Right atrium auricular region (tissue), 2 donors: ENCODE results near the gene DPYSL5. TPM values are rescaled to one million over a fixed set of nuclear protein-coding genes. Genes with fewer than 3 reads are reported as not detected.
"Not testable (repeated sequence)": the region's sequence is repeated elsewhere in the genome, so short reads cannot be mapped to it uniquely, and the experiment has no call there.

ENCODE experiments used
- DNase-seq: peaks from one replicate; pipeline ENCODE4 v3.0.0-alpha.2; 2019; ENCODE audit warnings: low spot score
- H3K27ac ChIP-seq, 2 donors: fragments of 200-600 bp; sonication (generic); 1 replicate in 1 of 2; 2 replicates in 1 of 2; pipeline ENCODE4 v1.5.1; 2016 to 2019
- H3K27me3 ChIP-seq, 2 donors: fragments of 200-600 bp; sonication (generic); one replicate each; pipeline versions ENCODE4 v1.5.1 to v1.6.0; 2017 to 2019
- H3K36me3 ChIP-seq: fragments of 200-600 bp; sonication (generic); one replicate; pipeline ENCODE4 v1.5.1; 2016
- H3K4me1 ChIP-seq, 2 donors: fragments of 200-600 bp; sonication (generic); one replicate each; pipeline versions ENCODE4 v1.5.1 to v1.6.0; 2017 to 2019
- H3K4me3 ChIP-seq, 2 donors: fragments of 200-600 bp; sonication (generic); 1 replicate in 1 of 2; 2 replicates in 1 of 2; pipeline ENCODE4 v1.5.1; 2017 to 2019; ENCODE audit warnings: mild to moderate bottlenecking in 1 of 2, moderate library complexity in 1 of 2
- H3K9me3 ChIP-seq, 2 donors: fragments of 200-600 bp; sonication (generic); one replicate each; pipeline ENCODE4 v1.5.1; 2019
- CTCF ChIP-seq, 2 donors: fragments of 200-600 bp; sonication (generic); IDR thresholded peaks; one replicate each; pipeline ENCODE4 v1.5.1; 2019; ENCODE audit warnings: antibody characterized with exemption in 2 of 2
- total RNA-seq, 2 donors: library from RNA; depleted of rRNA; stranded (reverse); fragments of >200 nt; gene quantifications; one replicate each; pipeline ENCODE4 v1.1.0, GENCODE V29; 2016

DPYSL5 gene
- total RNA-seq, 2 donors from 2014 or later: 0.12 TPM; not detected in 1

- H3K27me3 ChIP-seq: no peaks in the 10 kb centered on the region
- H3K9me3 ChIP-seq: no peaks in the 10 kb centered on the region
- no peaks in the 10 kb centered on the region for H3K36me3 ChIP-seq
- no peak for DNase-seq
- H3K27ac ChIP-seq: no peak overlapping the region
- H3K4me3 ChIP-seq: no peak overlapping the region
- no peaks in the 10 kb centered on the region for H3K4me1 ChIP-seq
- no peak for TF ChIP-seq CTCF (IDR thresholded peaks at IDR 0.05)
Measured at GRCh38 chr2:26921323-26921722, 73.4 kb downstream of the DPYSL5 start.

- no peak for DNase-seq
- no peak overlapping the region for H3K4me3 ChIP-seq
- no peaks in the 10 kb centered on the region for H3K4me1 ChIP-seq
- TF ChIP-seq CTCF (IDR thresholded peaks at IDR 0.05): peak; percentile 39 to 69
- no peaks in the 10 kb centered on the region for H3K27me3 ChIP-seq
- H3K27ac ChIP-seq: no peak overlapping the region
- no peaks in the 10 kb centered on the region for H3K36me3 ChIP-seq
- no peaks in the 10 kb centered on the region for H3K9me3 ChIP-seq
Measured at GRCh38 chr2:26922405-26923188, 74.7 kb downstream of the DPYSL5 start.

- not testable (repeated sequence) for H3K4me3 ChIP-seq, H3K4me1 ChIP-seq, H3K9me3 ChIP-seq, H3K27ac ChIP-seq, DNase-seq, H3K36me3 ChIP-seq, H3K27me3 ChIP-seq
Measured at GRCh38 chr2:26923189-26923466, 75.2 kb downstream of the DPYSL5 start.

GRCh38 chr2:26924731-26925099, 76.8 kb downstream of the DPYSL5 start:
- Histone ChIP-seq H3K27me3 (no peaks in the 10 kb centered on the region), H3K27ac (no peak overlapping the region), H3K36me3 (no peaks in the 10 kb centered on the region), H3K4me3 (no peak overlapping the region), H3K9me3 (no peaks in the 10 kb centered on the region), H3K4me1 (no peaks in the 10 kb centered on the region)
- no peak for DNase-seq
- TF ChIP-seq CTCF (IDR thresholded peaks at IDR 0.05): no peak

GRCh38 chr2:26925100-26925791, 77.3 kb downstream of the DPYSL5 start:
- H3K9me3 ChIP-seq: no peaks in the 10 kb centered on the region
- H3K4me1 ChIP-seq: no peaks in the 10 kb centered on the region
- no peaks in the 10 kb centered on the region for H3K36me3 ChIP-seq
- no peak for TF ChIP-seq CTCF (IDR thresholded peaks at IDR 0.05)
- no peak overlapping the region for H3K4me3 ChIP-seq
- no peak overlapping the region for H3K27ac ChIP-seq
- no peaks in the 10 kb centered on the region for H3K27me3 ChIP-seq
- no peak for DNase-seq

GRCh38 chr2:26927221-26927620, 79.3 kb downstream of the DPYSL5 start:
- Histone ChIP-seq H3K36me3 (no peaks in the 10 kb centered on the region), H3K9me3 (no peaks in the 10 kb centered on the region), H3K4me3 (no peak overlapping the region), H3K4me1 (no peaks in the 10 kb centered on the region), H3K27me3 (no peaks in the 10 kb centered on the region), H3K27ac (no peak overlapping the region)
- TF ChIP-seq CTCF (IDR thresholded peaks at IDR 0.05): no peak
- DNase-seq: no peak
